Gastrocnemius medialis (tissue), 4 donors: Measurements from ENCODE around the gene ZNF736. TPM values are rescaled to one million over a fixed set of nuclear protein-coding genes. Genes with fewer than 3 reads are reported as not detected.

ENCODE experiments used
- ATAC-seq, 2 donors: fragments of 150-250 bp; one replicate each; pipeline ENCODE4 v1.9.1; 2016
- DNase-seq, 2 donors: peaks; one replicate each; pipeline ENCODE4 v3.0.0-alpha.2; 2019
- H3K27ac ChIP-seq, 4 donors: fragments of 200-600 bp; sonication (generic); 1 replicate in 1 of 4; 2 replicates in 3 of 4; pipeline ENCODE4 v1.5.1; 2016 to 2018; ENCODE audit warnings: mild to moderate bottlenecking in 2 of 4, moderate library complexity in 1 of 4
- H3K27me3 ChIP-seq, 3 donors: fragments of 200-600 bp; sonication (generic) in 2 of 3; 1 replicate in 1 of 3; 2 replicates in 2 of 3; pipeline versions ENCODE4 v1.5.1 to v1.6.0; 2016 to 2019; ENCODE audit warnings: mild to moderate bottlenecking in 1 of 3, moderate library complexity in 1 of 3
- H3K36me3 ChIP-seq, 2 donors: fragments of 200-600 bp; sonication (generic) in 1 of 2; one replicate each; pipeline ENCODE4 v1.5.1; 2017 to 2018
- H3K4me1 ChIP-seq, 2 donors: fragments of 200-600 bp; sonication (generic) in 1 of 2; one replicate each; pipeline ENCODE4 v1.5.1; 2016 to 2017; ENCODE audit warnings: mild to moderate bottlenecking in 2 of 2
- H3K4me3 ChIP-seq, 4 donors: fragments of 200-600 bp; sonication (generic) in 3 of 4; 1 replicate in 1 of 4; 2 replicates in 3 of 4; pipeline ENCODE4 v1.5.1; 2016 to 2019; ENCODE audit warnings: mild to moderate bottlenecking in 2 of 4
- H3K9me3 ChIP-seq, 3 donors: fragments of 200-600 bp; sonication (generic) in 2 of 3; 1 replicate in 1 of 3; 2 replicates in 2 of 3; pipeline ENCODE4 v1.5.1; 2016 to 2019
- CTCF ChIP-seq, 5 experiments: fragments of 450-650 bp in 3 of 5; fragments of 200-600 bp in 2 of 5; sonication (generic) in 2 of 5; IDR thresholded peaks in 4 of 5; conservative IDR thresholded peaks in 1 of 5; 1 replicate in 4 of 5; 2 replicates in 1 of 5; pipeline ENCODE4 v1.5.1; 2016 to 2019; ENCODE audit warnings: antibody characterized with exemption in 5 of 5, mild to moderate bottlenecking in 3 of 5, moderate library complexity in 3 of 5
- POLR2A ChIP-seq, 2 donors: fragments of 450-650 bp; IDR thresholded peaks; one replicate each; pipeline ENCODE4 v1.6.1; 2017; ENCODE audit warnings: antibody characterized with exemption in 2 of 2, mild to moderate bottlenecking in 2 of 2, moderate library complexity in 2 of 2
- in situ Hi-C, 4 donors: fragments of 200-750 bp; cut with MboI; loops; one replicate each; pipeline versions ENCODE4 v1.15.0 to v1.8.0; 2017; ENCODE audit warnings: low sequenced_read_pairs in 4 of 4
- intact Hi-C: fragments of 100-400 bp; cut with DNase I; formaldehyde crosslinking; loops from one replicate; pipeline ENCODE4 v1.15.1; 2023; ENCODE audit warnings: low total_unique reads
- total RNA-seq, 4 donors: library from RNA; depleted of rRNA; stranded (reverse); fragments of >200 nt; gene quantifications; one replicate each; pipeline versions ENCODE4 v1.1.0 to v1.2.3, GENCODE V29; 2016

ZNF736 gene
- total RNA-seq, 4 donors from 2014 or later: 2.2 to 7.8 (median 2.7) TPM

DNA sequence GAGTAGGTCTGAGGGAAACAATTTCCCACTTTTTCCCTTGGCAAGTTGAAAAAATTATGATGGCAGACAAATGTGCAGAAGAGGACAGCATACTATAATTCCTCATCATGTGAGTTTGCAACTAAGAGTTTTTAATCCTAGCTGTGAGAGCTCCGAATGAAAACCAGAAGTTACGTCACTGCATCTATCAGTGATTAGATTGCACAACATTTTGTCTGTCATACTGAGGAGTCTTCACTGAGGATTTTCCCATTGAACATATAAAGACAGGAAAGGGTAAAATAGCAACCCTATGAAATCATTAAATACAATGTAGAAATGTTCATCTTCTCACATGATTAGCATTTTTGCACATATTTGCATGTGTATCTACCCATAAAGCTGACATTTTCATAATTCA, 45.8 kb downstream of the ZNF736 start:
- H3K9me3 ChIP-seq: no peaks in the 10 kb centered on the region

DNA sequence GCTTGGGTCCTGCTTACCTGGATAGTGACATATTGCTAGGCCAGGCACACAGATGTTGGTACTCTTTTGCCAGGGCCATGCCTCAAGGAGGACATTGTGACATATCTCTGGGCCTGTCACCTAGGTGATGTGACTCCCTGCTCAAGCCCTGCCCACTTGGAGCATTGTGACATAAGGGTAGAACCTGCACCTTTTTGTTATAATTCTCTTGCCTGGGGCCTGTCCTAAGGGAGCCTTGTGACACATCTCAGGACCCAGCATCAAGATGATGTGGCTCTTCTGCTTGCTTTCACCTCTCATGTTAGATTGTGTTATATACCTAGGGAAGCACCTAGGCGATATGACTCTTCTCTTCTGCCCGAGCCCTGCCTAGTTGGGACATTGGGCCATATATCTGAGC, 57.4 kb downstream of the ZNF736 start:
- Histone ChIP-seq H3K27ac (no peak overlapping the region), H3K36me3 (no peaks in the 10 kb centered on the region), H3K27me3 (no peaks in the 10 kb centered on the region), H3K4me1 (no peaks in the 10 kb centered on the region), H3K9me3 (no peaks in the 10 kb centered on the region), H3K4me3 (no peak overlapping the region)
- in situ Hi-C loops: no loop called here
- no peak for ATAC-seq
- no peak for DNase-seq
- no peak for TF ChIP-seq CTCF (IDR thresholded peaks at IDR 0.05 in 4 of 5, conservative IDR thresholded peaks at IDR 0.05 in 1 of 5)
- TF ChIP-seq POLR2A (IDR thresholded peaks at IDR 0.05): no peak
- intact Hi-C loops: no loop called here

More for the DNA sequence above, 45.8 kb downstream of the ZNF736 start:
- H3K4me1 ChIP-seq: no peaks in the 10 kb centered on the region
- H3K27ac ChIP-seq: no peak overlapping the region
- H3K4me3 ChIP-seq: no peak overlapping the region
- DNase-seq: no peak
- in situ Hi-C loops: no loop called here
- intact Hi-C loops: no loop called here
- ATAC-seq: no peak
- TF ChIP-seq POLR2A (IDR thresholded peaks at IDR 0.05): no peak
- TF ChIP-seq CTCF (IDR thresholded peaks at IDR 0.05 in 4 of 5, conservative IDR thresholded peaks at IDR 0.05 in 1 of 5): no peak
- H3K27me3 ChIP-seq: no peaks in the 10 kb centered on the region
- H3K36me3 ChIP-seq: no peaks in the 10 kb centered on the region

DNA sequence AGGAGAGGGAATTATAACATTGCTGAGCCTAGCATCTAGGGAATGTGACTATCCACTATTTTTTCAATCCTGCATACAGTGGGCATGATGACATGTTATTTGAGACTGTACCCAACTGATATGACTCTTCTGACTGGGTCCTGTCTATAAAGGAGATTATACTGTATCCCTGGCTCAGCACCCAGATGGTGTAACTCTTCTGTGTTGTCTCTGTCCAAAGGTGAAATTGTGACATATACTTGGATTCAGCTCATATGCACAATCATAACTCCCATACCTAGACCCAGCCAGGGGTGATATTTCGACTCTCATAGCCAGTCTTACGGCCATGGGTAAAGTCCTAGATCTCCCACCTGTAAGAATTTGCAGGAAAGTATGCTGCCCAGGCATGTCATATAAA, 59.3 kb downstream of the ZNF736 start:
- intact Hi-C loops (no loop called here), in situ Hi-C loops (no loop called here)

GRCh38 chr7:64400401-64400800, 86.6 kb downstream of the ZNF736 start:
- ATAC-seq: no peak
- H3K4me1 ChIP-seq: no peaks in the 10 kb centered on the region
- no peaks in the 10 kb centered on the region for H3K9me3 ChIP-seq
- no peak overlapping the region for H3K27ac ChIP-seq
- TF ChIP-seq CTCF (IDR thresholded peaks at IDR 0.05 in 4 of 5, conservative IDR thresholded peaks at IDR 0.05 in 1 of 5) (no peak), POLR2A (IDR thresholded peaks at IDR 0.05) (no peak)
- H3K4me3 ChIP-seq: no peak overlapping the region
- intact Hi-C loops (no loop called here), in situ Hi-C loops (no loop called here)
- DNase-seq: no peak
- no peaks in the 10 kb centered on the region for H3K36me3 ChIP-seq
- no peaks in the 10 kb centered on the region for H3K27me3 ChIP-seq

More for the DNA sequence above, 59.3 kb downstream of the ZNF736 start:
- Histone ChIP-seq H3K27me3 (no peaks in the 10 kb centered on the region), H3K4me3 (no peak overlapping the region), H3K9me3 (no peaks in the 10 kb centered on the region), H3K4me1 (no peaks in the 10 kb centered on the region), H3K27ac (no peak overlapping the region), H3K36me3 (no peaks in the 10 kb centered on the region)
- DNase-seq (no peak), ATAC-seq (no peak)
- TF ChIP-seq CTCF (IDR thresholded peaks at IDR 0.05 in 4 of 5, conservative IDR thresholded peaks at IDR 0.05 in 1 of 5) (no peak), POLR2A (IDR thresholded peaks at IDR 0.05) (no peak)

Other genes starting within 250 kb of the ZNF736 start
- not detected for gene ZNF735, start 106.8 kb upstream of the ZNF736 start, total RNA-seq
- gene ZNF679, start 85.5 kb upstream of the ZNF736 start, total RNA-seq: not detected
- gene ZNF680, start 249.1 kb downstream of the ZNF736 start, total RNA-seq: 10 to 100 TPM; 10.0 to 34.3 (median 14.2) TPM